Transverse colon (tissue), 4 donors: ENCODE measurements around the gene TEAD3.

Source experiments
- CTCF ChIP-seq, 5 experiments: fragments of 200-600 bp in 3 of 5; fragments of 450-650 bp in 2 of 5; sonication (generic) in 3 of 5; IDR thresholded peaks; 1 replicate in 2 of 5; 2 replicates in 3 of 5; pipeline ENCODE4 v1.5.1; 2016 to 2017; ENCODE audit warnings: antibody characterized with exemption in 5 of 5, inconsistent platforms in 3 of 5, mild to moderate bottlenecking in 2 of 5, moderate library complexity in 1 of 5
- EP300 ChIP-seq: sonication (generic); formaldehyde crosslinking; IDR thresholded peaks from one replicate; pipeline ENCODE4 v1.6.1; 2017; ENCODE audit warnings: antibody characterized with exemption, low read depth
- POLR2A ChIP-seq: fragments of 450-650 bp; IDR thresholded peaks from one replicate; pipeline ENCODE4 v1.6.1; 2016; ENCODE audit warnings: antibody characterized with exemption, mild to moderate bottlenecking, moderate library complexity
- POLR2AphosphoS5 ChIP-seq, 3 donors: sonication (generic); formaldehyde crosslinking; IDR thresholded peaks; one replicate each; pipeline ENCODE4 v1.6.1; 2016; ENCODE audit warnings: antibody characterized with exemption in 3 of 3

GRCh38 chr6:35489066-35489465 lies 7.8 kb downstream of the TEAD3 start:
- TF ChIP-seq POLR2A (no peak), POLR2AphosphoS5 (IDR thresholded peaks at IDR 0.05) (no peak), CTCF (IDR thresholded peaks at IDR 0.05) (no peak), EP300 (no peak)
